Neural progenitor cell (in vitro differentiated cells): Measurements from ENCODE around the gene KIF21A. TPM values are rescaled to one million over a fixed set of nuclear protein-coding genes. Genes with fewer than 3 reads are reported as not detected.

Experiments used
- DNase-seq: peaks from one replicate; pipeline ENCODE4 v3.0.0-alpha.2; 2016; ENCODE audit warnings: low spot score
- H2AFZ ChIP-seq: fragments of 200-600 bp; sonication (generic); replicated peaks from 2 replicates; pipeline ENCODE4 v1.6.1; 2016; ENCODE audit warnings: antibody characterized with exemption
- H3F3A ChIP-seq: fragments of 200-600 bp; sonication (generic); 2 replicates; pipeline ENCODE4 v1.6.1; 2016; ENCODE audit warnings: antibody characterized with exemption, low read depth
- H3K27ac ChIP-seq: fragments of 200-600 bp; sonication (generic); 2 replicates; pipeline ENCODE4 v1.5.1; 2016; ENCODE audit warnings: mild to moderate bottlenecking
- H3K27me3 ChIP-seq: fragments of 200-600 bp; sonication (generic); 2 replicates; pipeline ENCODE4 v1.6.1; 2016; ENCODE audit warnings: mild to moderate bottlenecking, moderate library complexity
- H3K36me3 ChIP-seq: fragments of 200-600 bp; sonication (generic); 2 replicates; pipeline ENCODE4 v1.5.1; 2016
- H3K4me1 ChIP-seq: fragments of 200-600 bp; sonication (generic); 2 replicates; pipeline ENCODE4 v1.6.1; 2016; ENCODE audit warnings: mixed run types
- H3K4me2 ChIP-seq: fragments of 200-600 bp; sonication (generic); 2 replicates; pipeline ENCODE4 v1.6.1; 2016
- H3K4me3 ChIP-seq: fragments of 200-600 bp; sonication (generic); 2 replicates; pipeline ENCODE4 v1.5.1; 2016
- H3K79me2 ChIP-seq: fragments of 200-600 bp; sonication (generic); 2 replicates; pipeline ENCODE4 v1.6.1; 2016; ENCODE audit warnings: low read depth
- H3K9ac ChIP-seq: fragments of 200-600 bp; sonication (generic); 2 replicates; pipeline ENCODE4 v1.6.1; 2016
- H3K9me3 ChIP-seq: fragments of 200-600 bp; sonication (generic); 2 replicates; pipeline ENCODE4 v1.5.1; 2016; ENCODE audit warnings: low read depth
- H4K20me1 ChIP-seq: fragments of 200-600 bp; sonication (generic); 2 replicates; pipeline ENCODE4 v1.6.1; 2016; ENCODE audit warnings: low read depth
- H3K27ac Mint-ChIP-seq: 3 replicates; pipeline ENCODE4 v1.8.0; 2021; ENCODE audit warnings: mixed read lengths
- H3K27me3 Mint-ChIP-seq: 2 replicates; pipeline ENCODE4 v1.8.0; 2022; ENCODE audit warnings: low read depth, mild to moderate bottlenecking, inconsistent platforms, moderate library complexity, mixed read lengths; ENCODE audit not compliant: insufficient read depth
- H3K36me3 Mint-ChIP-seq: 3 replicates; pipeline ENCODE4 v1.8.0; 2021; ENCODE audit warnings: mixed read lengths
- H3K4me1 Mint-ChIP-seq: 3 replicates; pipeline ENCODE4 v1.8.0; 2021; ENCODE audit warnings: mixed read lengths
- H3K4me3 Mint-ChIP-seq: 3 replicates; pipeline ENCODE4 v1.8.0; 2021; ENCODE audit warnings: mild to moderate bottlenecking, moderate library complexity, mixed read lengths
- H3K9me3 Mint-ChIP-seq: 3 replicates; pipeline ENCODE4 v1.8.0; 2020; ENCODE audit warnings: mixed read lengths
- CTCF ChIP-seq: fragments of 200-600 bp; sonication (generic); IDR thresholded peaks from 2 replicates; pipeline ENCODE4 v1.5.1; 2017; ENCODE audit warnings: antibody characterized with exemption, mild to moderate bottlenecking
- EZH2 ChIP-seq: fragments of 200-600 bp; sonication (generic); IDR thresholded peaks from 2 replicates; pipeline ENCODE4 v1.6.1; 2017; ENCODE audit warnings: antibody characterized with exemption, mild to moderate bottlenecking, moderate library complexity
- EZH2phosphoT487 ChIP-seq: fragments of 200-600 bp; sonication (generic); IDR thresholded peaks from 2 replicates; pipeline ENCODE4 v1.6.1; 2017; ENCODE audit warnings: antibody characterized with exemption
- total RNA-seq: library from RNA; depleted of rRNA; stranded (reverse); fragments of >200 nt; gene quantifications from 2 replicates; pipeline ENCODE4 v1.2.3, GENCODE V29; 2015; ENCODE audit warnings: low replicate concordance

KIF21A gene
- total RNA-seq, 1 donor from 2014 or later: 54.2 TPM

- Mint-ChIP-seq H3K4me1 (no peaks in the 10 kb centered on the region), H3K9me3 (no peaks in the 10 kb centered on the region), H3K36me3 (peaks cover 28% of the 10 kb centered on the region), H3K27ac (no peak overlapping the region), H3K27me3 (no peaks in the 10 kb centered on the region), H3K4me3 (no peak overlapping the region)
- no peak for TF ChIP-seq CTCF
- TF ChIP-seq EZH2phosphoT487: no peak
- no peak for TF ChIP-seq EZH2
- peaks cover 10% of the 10 kb centered on the region for H3K36me3 ChIP-seq
- no peak overlapping the region for H3K9ac ChIP-seq
- H3K4me2 ChIP-seq: no peak overlapping the region
- H3K9me3 ChIP-seq: no peaks in the 10 kb centered on the region
- no peaks in the 10 kb centered on the region for H3K4me1 ChIP-seq
- no peak overlapping the region for H2AFZ ChIP-seq
- DNase-seq: no peak
- no peaks in the 10 kb centered on the region for H3K27me3 ChIP-seq
- no peak overlapping the region for H3K4me3 ChIP-seq
- H3K27ac ChIP-seq: no peak overlapping the region
- H3K79me2 ChIP-seq: no peaks in the 10 kb centered on the region
- no peaks in the 10 kb centered on the region for H4K20me1 ChIP-seq
- H3F3A ChIP-seq: no peaks in the 10 kb centered on the region
Observed at GRCh38 chr12:39331539-39332261, 111.2 kb downstream of the KIF21A start.

GRCh38 chr12:39329876-39330275 lies 113.0 kb downstream of the KIF21A start:
- no peak overlapping the region for H3K27ac ChIP-seq
- DNase-seq: no peak
- no peaks in the 10 kb centered on the region for H3K9me3 ChIP-seq
- H4K20me1 ChIP-seq: no peaks in the 10 kb centered on the region
- Mint-ChIP-seq H3K36me3 (peaks cover 33% of the 10 kb centered on the region), H3K27ac (no peak overlapping the region), H3K27me3 (peaks cover 2% of the 10 kb centered on the region), H3K4me3 (no peak overlapping the region), H3K4me1 (no peaks in the 10 kb centered on the region), H3K9me3 (no peaks in the 10 kb centered on the region)
- H3K27me3 ChIP-seq: no peaks in the 10 kb centered on the region
- peaks cover 10% of the 10 kb centered on the region for H3K36me3 ChIP-seq
- H3K79me2 ChIP-seq: no peaks in the 10 kb centered on the region
- TF ChIP-seq EZH2phosphoT487 (no peak), EZH2 (no peak), CTCF (no peak)
- no peak overlapping the region for H2AFZ ChIP-seq
- H3K4me2 ChIP-seq: no peak overlapping the region
- H3F3A ChIP-seq: no peaks in the 10 kb centered on the region
- no peak overlapping the region for H3K4me3 ChIP-seq
- no peaks in the 10 kb centered on the region for H3K4me1 ChIP-seq
- H3K9ac ChIP-seq: no peak overlapping the region

GRCh38 chr12:39329018-39329417 lies 113.9 kb downstream of the KIF21A start:
- Mint-ChIP-seq H3K27ac (no peak overlapping the region), H3K27me3 (peaks cover 2% of the 10 kb centered on the region), H3K4me1 (no peaks in the 10 kb centered on the region), H3K36me3 (peaks cover 34% of the 10 kb centered on the region), H3K4me3 (no peak overlapping the region), H3K9me3 (no peaks in the 10 kb centered on the region)
- Histone ChIP-seq H3K4me1 (no peaks in the 10 kb centered on the region), H3K9ac (no peak overlapping the region), H3K79me2 (no peaks in the 10 kb centered on the region), H3K27me3 (no peaks in the 10 kb centered on the region), H3F3A (no peaks in the 10 kb centered on the region), H4K20me1 (no peaks in the 10 kb centered on the region), H3K36me3 (peaks cover 10% of the 10 kb centered on the region), H2AFZ (no peak overlapping the region), H3K9me3 (no peaks in the 10 kb centered on the region), H3K4me2 (no peak overlapping the region), H3K27ac (no peak overlapping the region), H3K4me3 (no peak overlapping the region)
- no peak for DNase-seq
- TF ChIP-seq EZH2phosphoT487: no peak
- no peak for TF ChIP-seq EZH2
- TF ChIP-seq CTCF: no peak
